Pancreas (tissue), 10 donors: ENCODE measurements around the gene TMPRSS6. TPM values are rescaled to one million over a fixed set of nuclear protein-coding genes. Genes with fewer than 3 reads are reported as not detected.

Experiments
- ATAC-seq, 4 donors: fragments of 200-7000 bp; cut with Tn5 transposase; one replicate each; pipeline versions ENCODE4 v1.8.0 to v1.9.1; 2020; ENCODE audit warnings: mild to moderate bottlenecking in 4 of 4, moderate library complexity in 4 of 4
- DNase-seq, 6 donors: peaks; one replicate each; pipeline ENCODE4 v3.0.0-alpha.2; 2020
- FAIRE-seq: peaks from 2 replicates; lab custom pipeline; 2012; peaks lifted over from hg19 to GRCh38; lab: Jason Lieb, UNC
- H3K27ac ChIP-seq, 4 donors: fragments of 200-600 bp; sonication (generic); 1 replicate in 3 of 4; 2 replicates in 1 of 4; pipeline versions ENCODE4 v1.5.0 to v1.8.0; 2020
- H3K27me3 ChIP-seq, 4 donors: fragments of 200-600 bp; one replicate each; pipeline ENCODE4 v1.8.0; 2021
- H3K36me3 ChIP-seq, 3 donors: fragments of 200-600 bp; sonication (generic) in 1 of 3; one replicate each; pipeline versions ENCODE4 v1.5.0 to v1.8.0; 2020 to 2021
- H3K4me1 ChIP-seq, 3 donors: fragments of 200-600 bp; one replicate each; pipeline ENCODE4 v1.8.0; 2021
- H3K4me3 ChIP-seq, 4 donors: fragments of 200-600 bp; sonication (generic) in 2 of 4; one replicate each; pipeline versions ENCODE4 v1.5.0 to v1.8.0; 2020 to 2021
- H3K9me3 ChIP-seq, 4 donors: fragments of 200-600 bp; one replicate each; pipeline ENCODE4 v1.8.0; 2021
- CTCF ChIP-seq, 4 donors: fragments of 200-600 bp; sonication (generic) in 3 of 4; IDR thresholded peaks; one replicate each; pipeline versions ENCODE4 v1.5.0 to v1.8.0; 2021; ENCODE audit warnings: antibody characterized with exemption in 4 of 4
- WGBS, 2 donors: extraction: QIAGEN DNeasy Blood & Tissue Kit; methylation state at CpG; one replicate each; pipeline ENCODE4 v1.1.7; 2013; 5-methylcytosine and 5-hydroxymethylcytosine counted together
- intact Hi-C, 3 donors: fragments of 100-400 bp; cut with DNase I; formaldehyde crosslinking; loops; one replicate each; pipeline versions ENCODE4 v1.11.1 to v1.14.2; 2022
- polyA plus RNA-seq, 2 donors: library from polyadenylated mRNA; stranded (reverse); fragments of 200-250 nt; gene quantifications; one replicate each; pipeline ENCODE4 v1.2.3, GENCODE V29; 2013
- total RNA-seq, 6 donors: library from RNA; stranded (reverse); fragmentation: NEBNext Ultra II Directional in 4 of 6; extraction: Animal tissue kit (Norgen Biotek cat#: 25700) in 4 of 6; gene quantifications; one replicate each; pipeline versions ENCODE4 v1.2.1 to v1.2.4, GENCODE V29; 2021 to 2023
- donor health status: healthy with polysubstance abuse.
- donor health status: DM: no; HTN: no; CAD: no; lungs with moderate emphysema.
- donor health status: DM: no; HTN: no; CAD: no.
- donor health status: control.
- donor health status: control.
- donor health status: Bipolar disorder and iron deficiency.
- donor health status: DM: yes; HTN: yes; CAD: no.
- donor health status: DM: no; HTN: no; CAD: no.
- donor health status: DM: no; HTN: no; CAD: no.
- donor health status: DM: yes; HTN: yes; CAD: no.

The TMPRSS6 gene
- total and polyA plus RNA-seq, 8 donors, result 0.13 to 3.1 (median 0.33) TPM

GRCh38 chr22:37044634-37045625 is 64.6 kb downstream of the TMPRSS6 start:
- TF ChIP-seq CTCF (IDR thresholded peaks at IDR 0.05), result no peak
- Histone ChIP-seq H3K4me1 (peaks cover 0 to 7% (median 6%) of the 10 kb centered on the region in 3 donors), H3K9me3 (no peaks in the 10 kb centered on the region), H3K27ac (no peak overlapping the region), H3K4me3 (no peak overlapping the region), H3K27me3 (no peaks in the 10 kb centered on the region), H3K36me3 (no peaks in the 10 kb centered on the region)
- no peak for ATAC-seq
- FAIRE-seq, result no peak
- intact Hi-C loops, result loop anchor here in 1 of 3 donors (10.0 kb wide), 1 partner anchor 170 kb away; no protein-coding TSS in a partner anchor
- DNase-seq, result no peak
- WGBS, 2 donors, result 54 to 69% methylated on average over 9 of the region's 9 CpGs

- FAIRE-seq, result no peak
- Histone ChIP-seq H3K27me3 (no peaks in the 10 kb centered on the region), H3K4me1 (peaks cover 0 to 7% (median 6%) of the 10 kb centered on the region in 3 donors), H3K4me3 (peak overlapping the region in 2 of 4 donors; percentile 5 to 10), H3K9me3 (no peaks in the 10 kb centered on the region), H3K27ac (peak overlapping the region in 2 of 4 donors; percentile 29 to 56), H3K36me3 (no peaks in the 10 kb centered on the region)
- 17 to 19% methylated on average over 16 to 17 of the region's 17 CpGs for WGBS, 2 donors
- TF ChIP-seq CTCF (IDR thresholded peaks at IDR 0.05), result peak; percentile 77 to 88 (median 81)
- peak; percentile 95 to 99 (median 98) for ATAC-seq
- intact Hi-C loops, result loop anchor here in 1 of 3 donors (10.0 kb wide), 1 partner anchor 169 kb away; no protein-coding TSS in a partner anchor
- DNase-seq, result peak; percentile 83 to 96 (median 88)
Measured at GRCh38 chr22:37043828-37044538, 65.5 kb downstream of the TMPRSS6 start.

- DNase-seq (no peak), ATAC-seq (no peak), FAIRE-seq (no peak)
- H3K4me1 ChIP-seq, result peaks cover 0 to 7% (median 6%) of the 10 kb centered on the region in 3 donors
- H3K36me3 ChIP-seq, result no peaks in the 10 kb centered on the region
- peak overlapping the region in 2 of 4 donors; percentile 29 to 56 for H3K27ac ChIP-seq
- peak overlapping the region in 1 of 4 donors; percentile 10 for H3K4me3 ChIP-seq
- TF ChIP-seq CTCF (IDR thresholded peaks at IDR 0.05), result no peak
- intact Hi-C loops, result loop anchor here in 1 of 3 donors (10.0 kb wide), 1 partner anchor 169 kb away; no protein-coding TSS in a partner anchor
- 70 to 71% methylated on average over 7 of the region's 7 CpGs for WGBS, 2 donors
- no peaks in the 10 kb centered on the region for H3K27me3 ChIP-seq
- H3K9me3 ChIP-seq, result no peaks in the 10 kb centered on the region
Measured at GRCh38 chr22:37043209-37043827, 66.2 kb downstream of the TMPRSS6 start.

GRCh38 chr22:37039466-37039865 is 70.0 kb downstream of the TMPRSS6 start:
- FAIRE-seq, result no peak
- intact Hi-C loops, result no loop called here
- H3K27me3 ChIP-seq, result no peaks in the 10 kb centered on the region

More at GRCh38 chr22:37039466-37039865, 70.0 kb downstream of the TMPRSS6 start:
- DNase-seq, result no peak
- WGBS, 2 donors, result 81 to 90% methylated on average over 2 of the region's 2 CpGs
- H3K4me3 ChIP-seq, result no peak overlapping the region
- no peaks in the 10 kb centered on the region for H3K36me3 ChIP-seq
- H3K9me3 ChIP-seq, result no peaks in the 10 kb centered on the region
- no peak for ATAC-seq
- H3K27ac ChIP-seq, result no peak overlapping the region
- peaks cover 0 to 7% (median 6%) of the 10 kb centered on the region in 3 donors for H3K4me1 ChIP-seq
- TF ChIP-seq CTCF (IDR thresholded peaks at IDR 0.05), result no peak
